NCI-H1092 (cell line): ENCODE measurements around the gene ABCA6.
"Not testable (repeated sequence)": the region's sequence is repeated elsewhere in the genome, so short reads cannot be mapped to it uniquely, and the experiment has no call there.

Experiments used
- DNase-seq: peaks from one replicate; lab custom pipeline; 2025; lab: John Stamatoyannopoulos, UW

ABCA6 gene, protein sequence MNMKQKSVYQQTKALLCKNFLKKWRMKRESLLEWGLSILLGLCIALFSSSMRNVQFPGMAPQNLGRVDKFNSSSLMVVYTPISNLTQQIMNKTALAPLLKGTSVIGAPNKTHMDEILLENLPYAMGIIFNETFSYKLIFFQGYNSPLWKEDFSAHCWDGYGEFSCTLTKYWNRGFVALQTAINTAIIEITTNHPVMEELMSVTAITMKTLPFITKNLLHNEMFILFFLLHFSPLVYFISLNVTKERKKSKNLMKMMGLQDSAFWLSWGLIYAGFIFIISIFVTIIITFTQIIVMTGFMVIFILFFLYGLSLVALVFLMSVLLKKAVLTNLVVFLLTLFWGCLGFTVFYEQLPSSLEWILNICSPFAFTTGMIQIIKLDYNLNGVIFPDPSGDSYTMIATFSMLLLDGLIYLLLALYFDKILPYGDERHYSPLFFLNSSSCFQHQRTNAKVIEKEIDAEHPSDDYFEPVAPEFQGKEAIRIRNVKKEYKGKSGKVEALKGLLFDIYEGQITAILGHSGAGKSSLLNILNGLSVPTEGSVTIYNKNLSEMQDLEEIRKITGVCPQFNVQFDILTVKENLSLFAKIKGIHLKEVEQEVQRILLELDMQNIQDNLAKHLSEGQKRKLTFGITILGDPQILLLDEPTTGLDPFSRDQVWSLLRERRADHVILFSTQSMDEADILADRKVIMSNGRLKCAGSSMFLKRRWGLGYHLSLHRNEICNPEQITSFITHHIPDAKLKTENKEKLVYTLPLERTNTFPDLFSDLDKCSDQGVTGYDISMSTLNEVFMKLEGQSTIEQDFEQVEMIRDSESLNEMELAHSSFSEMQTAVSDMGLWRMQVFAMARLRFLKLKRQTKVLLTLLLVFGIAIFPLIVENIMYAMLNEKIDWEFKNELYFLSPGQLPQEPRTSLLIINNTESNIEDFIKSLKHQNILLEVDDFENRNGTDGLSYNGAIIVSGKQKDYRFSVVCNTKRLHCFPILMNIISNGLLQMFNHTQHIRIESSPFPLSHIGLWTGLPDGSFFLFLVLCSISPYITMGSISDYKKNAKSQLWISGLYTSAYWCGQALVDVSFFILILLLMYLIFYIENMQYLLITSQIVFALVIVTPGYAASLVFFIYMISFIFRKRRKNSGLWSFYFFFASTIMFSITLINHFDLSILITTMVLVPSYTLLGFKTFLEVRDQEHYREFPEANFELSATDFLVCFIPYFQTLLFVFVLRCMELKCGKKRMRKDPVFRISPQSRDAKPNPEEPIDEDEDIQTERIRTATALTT (N-terminal part only)

DNA sequence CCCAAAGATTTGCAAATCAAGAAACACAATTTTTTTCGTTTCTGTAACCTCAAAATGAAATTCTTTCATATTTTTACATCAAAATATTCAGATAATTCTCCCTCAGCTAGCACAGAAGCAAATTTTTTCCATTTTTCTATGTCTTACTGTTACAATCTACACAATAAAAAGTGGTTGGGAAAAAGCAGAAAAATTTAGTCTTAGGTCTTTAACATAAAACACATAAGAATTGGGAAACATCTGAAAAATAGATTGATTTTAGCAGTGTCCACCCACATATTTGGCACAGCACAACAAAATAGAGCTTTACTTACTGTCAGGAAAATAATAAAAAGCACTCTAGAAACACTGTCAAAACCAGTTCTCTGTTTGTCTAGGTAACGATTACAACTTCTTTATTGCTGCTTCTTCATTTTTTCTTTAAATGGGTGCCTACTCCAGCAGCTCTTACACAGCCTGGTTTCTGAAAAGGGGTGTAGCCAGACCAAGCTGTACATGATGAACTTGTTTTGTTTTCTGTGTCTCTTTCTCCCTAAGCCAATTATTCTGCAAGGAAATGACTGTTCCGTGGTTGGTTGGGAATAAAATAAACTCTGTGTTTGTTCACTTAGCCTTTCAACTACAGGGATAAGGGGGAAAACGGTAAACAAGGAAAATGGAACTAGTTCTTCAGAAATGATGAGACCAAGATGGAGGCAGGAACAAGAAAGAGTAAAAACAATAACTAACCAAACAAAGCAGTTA lies at the start of gene ABCA6:
Gene ABCA6, minus strand, starts transcription at position 465 of the 744 bp plus-strand sequence. CDS start 1,192 bp downstream, outside the sequence.
- DNase-seq: no peak

- no peak for DNase-seq
Observed at GRCh38 chr17:69188796-69189195, 47.1 kb upstream of the ABCA6 start.

GRCh38 chr17:69188064-69188463 lies 46.4 kb upstream of the ABCA6 start:
- DNase-seq: no peak

DNA sequence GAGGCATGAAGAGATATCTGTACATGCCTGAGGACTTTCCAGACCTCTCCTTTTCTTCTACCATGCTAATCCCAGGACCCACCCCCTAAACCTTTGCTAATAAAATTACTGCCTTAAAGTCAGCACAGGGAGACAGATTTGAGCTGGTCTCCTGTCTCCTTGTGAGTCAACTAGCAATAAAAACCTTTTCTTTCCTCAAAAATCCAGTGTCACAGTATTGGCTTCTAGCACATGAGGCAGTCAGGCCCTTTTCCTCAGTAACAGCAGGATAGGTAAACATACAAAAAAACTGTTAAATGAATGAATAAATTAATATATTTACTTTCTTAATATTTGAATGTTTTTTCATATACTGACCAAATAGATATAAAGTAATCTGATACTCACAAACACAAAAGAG lies 45.6 kb upstream of the ABCA6 start:
- no peak for DNase-seq

- DNase-seq: no peak
Observed at GRCh38 chr17:69179227-69179952, 37.7 kb upstream of the ABCA6 start.

DNA sequence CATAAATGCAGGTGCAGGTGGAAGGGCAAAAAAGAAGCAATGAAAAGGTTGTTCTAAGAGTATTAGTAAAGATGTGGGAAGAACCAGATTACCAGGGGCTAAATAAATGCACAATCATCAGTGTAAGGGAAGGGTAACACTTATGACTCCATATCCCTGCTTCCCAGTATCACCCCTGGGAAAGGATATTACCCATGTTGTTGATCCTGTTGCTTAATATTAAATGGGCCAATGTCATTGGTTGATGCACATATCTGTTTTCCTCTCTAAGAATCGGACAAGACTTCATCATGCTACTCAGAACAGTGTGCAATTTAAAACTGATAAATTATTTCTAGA lies 34.7 kb upstream of the ABCA6 start:
- DNase-seq: no peak

- no peak for DNase-seq
Observed at GRCh38 chr17:69175625-69176456, 34.1 kb upstream of the ABCA6 start.

- DNase-seq: no peak
Observed at GRCh38 chr17:69175262-69175624, 33.5 kb upstream of the ABCA6 start.

DNA sequence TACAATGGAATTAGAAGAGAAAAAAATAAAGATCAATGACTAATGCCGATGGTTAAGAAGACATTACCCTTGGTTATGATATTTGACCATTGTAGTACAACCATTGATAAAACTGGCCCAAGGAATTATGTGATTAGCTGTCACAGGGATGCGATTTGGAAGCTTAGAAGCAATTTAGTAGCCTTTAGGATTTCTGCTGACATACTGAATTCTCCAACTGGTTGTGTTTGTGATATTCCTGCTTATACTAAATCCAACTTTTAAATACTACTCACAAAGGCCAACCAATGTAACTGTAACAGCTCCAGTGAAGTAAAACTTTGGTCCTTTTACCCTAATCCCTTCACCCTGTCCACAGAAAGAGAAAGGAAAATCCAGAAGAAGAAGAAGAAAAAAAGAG lies 31.4 kb upstream of the ABCA6 start:
- no peak for DNase-seq

- DNase-seq: no peak
Observed at GRCh38 chr17:69170377-69170776, 28.7 kb upstream of the ABCA6 start.

GRCh38 chr17:69168642-69169041 lies 26.9 kb upstream of the ABCA6 start:
- not testable (repeated sequence) for DNase-seq

DNA sequence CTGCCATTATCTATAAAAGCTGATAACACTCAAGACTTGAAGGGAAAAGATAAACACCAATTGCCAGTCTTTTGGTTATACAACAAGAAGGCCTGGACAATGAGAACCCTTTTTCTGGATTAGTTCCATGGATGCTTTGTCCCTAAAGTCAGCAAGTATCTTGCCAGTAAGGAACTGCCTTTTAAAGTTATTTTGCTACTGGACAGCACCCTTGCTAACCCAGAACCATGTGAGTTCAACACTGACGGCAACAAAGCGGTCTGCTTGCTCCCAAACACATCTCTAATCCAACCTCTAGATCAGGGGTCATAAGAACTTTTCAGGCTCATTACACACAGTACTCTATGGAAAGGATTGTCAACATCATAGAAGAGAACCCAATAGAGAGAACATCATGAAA lies 25.3 kb upstream of the ABCA6 start:
- DNase-seq: no peak

- no peak for DNase-seq
Observed at GRCh38 chr17:69164206-69164605, 22.5 kb upstream of the ABCA6 start.

DNA sequence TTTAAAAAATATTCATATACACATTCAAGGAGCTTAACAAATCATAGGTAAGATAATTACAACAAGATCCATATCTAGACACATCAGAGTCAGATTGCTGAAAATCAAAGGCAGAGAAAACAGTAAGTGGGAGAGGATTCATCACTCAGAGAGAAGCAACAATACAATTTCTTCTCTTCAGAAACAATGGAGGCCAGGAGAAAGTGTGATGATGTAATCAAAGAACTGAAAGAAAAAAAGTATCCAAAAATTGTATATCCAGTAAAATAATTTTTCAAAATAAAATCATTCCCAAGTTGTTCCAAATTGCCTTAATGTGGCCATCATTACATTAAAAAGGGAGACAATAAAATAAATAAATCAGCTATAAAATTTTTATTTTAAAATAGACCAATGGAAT lies 17.7 kb upstream of the ABCA6 start:
- DNase-seq: no peak

DNA sequence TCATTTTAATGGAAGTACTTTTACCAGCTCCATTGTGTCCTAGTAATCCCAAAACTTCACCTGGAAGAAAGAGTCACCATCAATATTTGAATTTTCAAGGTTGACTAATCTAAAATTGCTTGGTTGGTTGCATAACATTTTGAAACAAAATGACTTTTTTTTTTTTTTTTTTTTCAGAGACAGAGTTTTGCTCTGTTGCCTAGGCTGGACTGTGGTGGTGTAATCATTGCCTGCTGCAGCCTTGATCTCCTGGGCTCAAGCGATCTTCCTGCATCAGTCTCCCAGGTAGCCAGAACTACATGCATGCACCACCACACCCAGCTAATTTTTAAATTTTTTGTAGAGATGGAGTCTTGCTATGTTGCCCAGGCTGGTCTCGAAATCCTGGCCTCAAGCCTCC lies 12.6 kb upstream of the ABCA6 start:
- DNase-seq: no peak

GRCh38 chr17:69150333-69150732 lies 8.6 kb upstream of the ABCA6 start:
- DNase-seq: no peak

- no peak for DNase-seq
Observed at GRCh38 chr17:69147460-69147859, 5.8 kb upstream of the ABCA6 start.

DNA sequence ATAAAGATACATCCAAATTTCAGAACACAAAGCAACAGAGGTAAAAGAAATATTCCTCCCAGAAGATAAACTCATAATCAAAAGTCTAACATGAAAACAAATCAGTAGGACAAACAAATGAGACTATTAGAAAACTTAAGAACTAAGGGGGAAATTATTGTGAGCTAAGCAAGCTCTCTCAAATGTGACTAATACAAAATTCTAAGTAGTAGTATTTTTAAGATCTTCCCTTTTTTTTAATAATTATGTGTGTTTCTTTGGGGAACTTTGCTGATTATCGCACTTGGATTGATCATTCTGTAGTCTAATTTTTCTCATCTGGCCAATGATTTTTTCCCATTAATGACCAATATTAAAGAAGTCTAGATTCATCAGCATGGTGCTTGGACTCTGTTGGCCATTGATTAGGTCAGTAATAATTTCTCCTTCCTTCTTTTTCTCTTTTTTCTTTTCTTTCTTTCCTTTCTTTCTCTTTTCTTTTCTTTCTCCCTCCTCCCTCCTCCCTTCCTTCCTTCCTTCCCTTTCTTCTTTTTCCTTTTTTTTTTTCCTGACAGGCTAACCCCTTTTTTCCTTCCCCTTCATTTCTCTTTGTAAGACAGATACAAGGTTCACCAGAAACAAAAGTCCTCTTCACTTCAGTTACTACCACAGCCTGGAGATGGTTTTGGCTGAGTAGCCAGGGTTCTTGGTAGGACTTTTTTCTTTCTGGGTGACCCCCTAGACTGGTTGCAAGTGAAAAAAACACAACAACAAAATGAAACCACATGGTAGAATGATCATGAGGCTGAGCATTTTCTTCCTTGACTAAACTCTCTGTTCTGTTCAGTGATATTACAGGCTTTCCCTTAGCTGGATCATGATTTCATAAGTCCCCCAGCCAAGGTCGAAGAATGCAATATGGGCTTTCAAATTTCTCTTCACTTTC lies 2.9 kb upstream of the ABCA6 start:
- DNase-seq: no peak

GRCh38 chr17:69143683-69144231 lies 2.1 kb upstream of the ABCA6 start:
- DNase-seq: no peak
